Stimulated activated CD8-positive, alpha-beta memory T cell treated with anti-CD3 and anti-CD28 coated beads, Interleukin-4, amount 100 ng/mL, for 4 hours (primary cell): Measurements from ENCODE around the gene KCNN3.

Source experiments
- DNase-seq, 2 donors: peaks; one replicate each; pipeline ENCODE4 v3.0.0-alpha.2; 2020; ENCODE audit warnings: low read depth in 2 of 2, low spot score in 1 of 2

The KCNN3 gene

DNA sequence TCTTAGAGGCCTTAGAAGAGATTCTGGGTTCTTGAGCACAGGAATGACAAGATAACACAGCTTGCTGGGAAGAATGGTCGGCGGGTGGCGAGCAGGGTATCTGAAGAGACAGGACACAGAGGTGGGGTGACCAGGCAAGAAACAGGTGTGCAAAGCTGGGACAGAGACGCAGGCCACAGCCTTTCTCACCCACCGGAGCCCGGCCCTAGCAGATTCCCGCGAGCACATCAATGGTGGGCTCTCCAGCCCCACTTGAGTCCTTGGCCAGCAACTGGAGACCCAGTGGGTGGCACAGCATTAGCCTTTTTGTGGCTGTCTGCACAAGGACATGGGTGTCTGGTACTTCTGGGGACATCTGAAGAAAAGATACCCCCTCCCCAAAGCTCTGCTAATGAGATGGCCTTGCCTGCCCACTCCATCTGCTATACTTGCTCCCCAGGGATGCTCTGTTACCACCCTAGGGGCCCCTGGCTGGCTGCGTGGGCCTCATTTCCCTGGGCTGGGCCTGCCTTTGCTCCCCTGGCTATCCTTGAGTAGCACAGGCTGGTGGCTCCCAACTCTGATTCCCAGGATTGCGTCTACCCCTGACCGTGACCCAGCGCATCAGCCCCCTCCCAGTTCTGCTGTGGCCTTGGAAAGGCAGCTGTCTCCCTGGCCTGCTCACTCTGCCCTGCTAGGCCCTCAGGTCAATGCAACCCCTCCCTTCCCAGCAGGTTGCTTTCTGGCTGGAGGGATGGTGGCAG is 134.8 kb downstream of the KCNN3 start:
- DNase-seq: no peak

DNA sequence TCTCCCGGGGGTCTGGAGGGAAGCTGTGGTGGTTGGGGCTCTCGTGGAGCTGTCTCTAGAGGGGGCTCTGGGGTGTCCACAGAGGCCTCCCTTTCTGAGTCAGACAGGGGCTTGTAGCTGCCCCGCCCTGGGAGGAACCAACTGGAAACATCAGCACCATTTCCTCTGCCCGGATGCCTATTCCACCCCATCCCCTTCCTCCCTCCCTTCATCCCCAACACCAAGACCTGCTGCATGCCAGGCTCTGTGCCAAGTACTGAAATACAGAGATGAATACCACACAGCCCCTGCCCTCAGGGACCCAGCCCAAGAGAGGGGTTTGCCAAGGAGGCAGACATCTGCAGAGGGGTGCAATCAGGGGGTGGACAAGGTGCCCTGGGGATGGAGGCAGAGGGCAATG is 136.5 kb downstream of the KCNN3 start:
- no peak for DNase-seq

DNA sequence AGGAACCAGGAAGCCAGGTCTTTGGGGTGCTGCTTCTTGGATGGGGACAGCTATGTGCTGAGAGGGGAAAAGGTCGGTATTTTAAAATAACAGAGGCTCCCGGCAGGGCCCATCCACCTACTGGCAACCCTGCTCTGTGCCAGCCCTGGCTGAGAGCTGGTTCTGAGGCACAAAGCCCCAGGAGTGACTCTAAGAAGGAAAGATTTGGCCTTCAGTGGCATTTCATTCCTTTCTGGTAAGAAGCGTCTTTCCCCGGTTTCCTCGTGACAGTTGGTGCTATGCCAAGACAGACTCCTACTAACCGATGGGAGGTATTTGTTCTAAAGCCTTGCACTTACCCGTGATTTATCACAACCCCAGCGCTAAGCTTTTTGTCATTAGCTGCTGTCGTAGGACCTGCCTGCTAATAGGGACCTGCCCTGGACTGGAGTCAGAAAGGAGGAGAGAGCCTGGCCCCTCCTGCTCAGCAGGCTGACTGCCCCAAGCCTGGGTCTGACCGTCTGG is 139.0 kb downstream of the KCNN3 start:
- no peak for DNase-seq

DNA sequence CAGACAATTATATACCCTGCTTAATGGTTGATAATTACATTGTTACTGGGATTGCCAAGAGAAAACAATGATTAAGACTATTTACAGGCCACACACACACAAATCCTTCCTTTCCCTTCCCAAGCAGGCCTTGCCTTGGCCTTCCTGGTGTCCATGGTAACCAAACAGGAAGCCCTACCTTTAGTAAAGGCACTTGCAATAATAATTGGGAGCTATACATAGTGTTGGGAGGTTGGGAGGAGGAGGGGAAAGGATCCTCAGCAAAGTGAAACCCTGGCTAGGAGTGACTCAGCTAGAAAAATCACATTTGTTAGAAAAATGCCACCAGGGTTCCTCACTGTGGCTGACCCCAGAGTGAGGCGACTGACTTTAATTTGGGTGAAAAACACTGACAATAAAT is 139.8 kb downstream of the KCNN3 start:
- DNase-seq: no peak

DNA sequence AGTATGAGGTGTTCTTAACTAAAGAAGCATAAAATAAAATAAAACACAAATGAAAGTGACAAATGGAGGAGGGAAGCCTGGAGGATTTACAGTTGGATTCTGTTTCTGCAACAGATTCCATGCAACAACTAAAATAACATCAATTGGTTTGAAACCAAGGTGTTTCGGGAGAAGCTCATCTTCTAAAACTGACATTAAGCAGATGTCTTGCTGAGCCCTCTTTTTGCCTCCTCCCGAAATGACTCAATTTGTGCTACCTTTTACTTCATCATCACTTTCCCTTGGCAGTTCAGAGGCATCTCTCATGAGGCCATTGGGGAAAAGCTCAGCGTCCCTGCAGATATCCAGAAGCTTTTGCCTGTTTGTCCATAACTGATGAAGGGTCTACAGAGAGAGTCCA is 140.5 kb downstream of the KCNN3 start:
- DNase-seq: no peak

DNA sequence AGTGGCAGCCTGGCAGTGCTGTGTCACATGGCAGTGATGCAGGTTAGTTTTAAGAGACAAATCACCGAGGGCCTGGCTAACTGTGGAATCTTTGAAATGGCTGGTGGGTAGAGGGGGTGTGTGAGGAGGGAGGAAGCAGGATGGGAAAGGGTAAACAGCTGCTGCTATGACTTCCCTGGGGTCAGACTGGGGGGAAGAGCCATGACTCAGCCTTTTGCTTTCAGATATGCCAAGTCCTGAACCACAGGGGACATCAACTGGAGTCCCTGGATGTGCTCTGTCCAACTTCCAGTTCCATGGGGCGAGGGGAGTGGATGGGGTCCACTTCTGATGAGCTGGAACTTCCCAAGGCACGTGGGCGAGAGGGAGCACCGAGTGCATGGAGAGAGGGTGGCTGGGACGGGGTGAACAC is 141.0 kb downstream of the KCNN3 start:
- DNase-seq: no peak

DNA sequence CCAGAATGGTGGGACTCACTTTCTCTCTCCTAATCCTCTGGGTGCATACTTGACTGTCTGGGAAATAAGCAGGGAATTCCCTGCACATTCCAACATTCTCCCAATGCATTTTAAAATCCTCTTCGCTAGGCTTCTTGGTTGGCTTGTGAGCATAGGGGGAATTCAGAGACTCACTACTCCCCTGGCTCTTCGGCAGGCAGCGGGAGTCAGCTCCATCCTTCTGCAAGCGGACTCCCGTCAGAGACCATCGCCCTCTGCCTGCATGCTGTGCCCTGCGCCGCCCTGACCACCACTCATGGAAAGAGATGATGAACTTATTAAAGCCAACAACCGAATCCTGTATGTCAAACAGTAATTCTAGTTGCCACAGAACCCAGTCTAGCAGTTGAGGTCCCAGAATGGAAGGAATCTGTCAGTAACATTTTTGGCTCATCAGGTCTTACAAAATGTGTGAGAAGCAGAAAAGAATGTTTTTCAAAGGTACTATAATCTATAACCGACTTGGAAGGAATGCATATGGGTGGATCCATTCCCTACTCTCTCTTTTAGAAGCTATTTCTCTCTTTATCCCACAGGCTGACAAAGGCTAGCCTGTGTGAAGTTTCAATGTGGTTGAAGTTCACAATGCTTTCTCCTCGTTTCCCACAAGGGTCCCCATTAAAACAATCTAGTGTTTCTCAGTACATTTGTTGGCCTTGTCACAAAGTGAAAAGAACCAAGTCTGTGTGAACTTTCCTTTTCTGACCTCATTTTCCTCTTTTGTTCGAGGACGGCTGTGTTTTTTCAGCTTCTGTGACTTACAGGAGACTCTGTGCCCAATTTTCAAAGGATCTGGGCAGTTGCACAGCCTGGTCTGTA is 143.0 kb downstream of the KCNN3 start:
- no peak for DNase-seq

DNA sequence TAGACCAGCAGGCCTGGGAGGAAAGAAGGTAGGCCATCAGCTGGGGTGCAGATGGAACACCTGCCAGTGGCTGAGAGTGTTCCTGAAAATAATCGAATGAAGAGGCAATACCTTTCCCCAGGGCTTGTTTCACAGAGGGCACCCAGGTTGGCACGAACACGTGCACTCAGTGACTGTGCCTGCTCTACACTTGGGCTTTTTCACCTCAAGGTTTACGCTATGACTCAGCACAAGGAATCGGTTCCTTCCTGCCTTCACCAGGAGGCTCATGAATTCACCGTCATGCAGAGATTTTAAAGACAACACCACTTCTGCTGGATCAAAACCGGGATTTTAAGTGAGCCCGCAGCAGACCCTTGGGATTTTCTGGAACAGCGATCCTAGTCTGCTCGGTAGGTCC is 143.6 kb downstream of the KCNN3 start:
- no peak for DNase-seq

DNA sequence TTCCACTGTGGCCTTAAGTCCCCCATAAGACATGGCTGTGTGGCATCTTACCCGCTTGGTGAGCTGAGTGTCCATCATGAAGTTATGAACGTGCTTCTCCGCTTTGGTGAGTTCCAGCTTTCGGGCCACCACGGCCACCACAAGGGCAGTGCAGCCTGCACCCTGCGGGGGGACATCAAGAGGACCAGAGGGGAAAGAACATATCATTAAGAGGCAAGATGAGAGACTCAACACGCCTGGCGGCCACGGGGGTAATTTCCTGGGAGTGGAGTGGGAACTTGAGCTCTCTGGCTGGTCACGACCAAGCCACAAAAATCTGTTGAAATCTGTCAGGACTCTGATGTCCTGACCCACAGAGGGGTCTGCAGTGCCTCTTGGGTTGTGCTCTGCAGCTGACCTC is 144.2 kb downstream of the KCNN3 start:
- DNase-seq: no peak

DNA sequence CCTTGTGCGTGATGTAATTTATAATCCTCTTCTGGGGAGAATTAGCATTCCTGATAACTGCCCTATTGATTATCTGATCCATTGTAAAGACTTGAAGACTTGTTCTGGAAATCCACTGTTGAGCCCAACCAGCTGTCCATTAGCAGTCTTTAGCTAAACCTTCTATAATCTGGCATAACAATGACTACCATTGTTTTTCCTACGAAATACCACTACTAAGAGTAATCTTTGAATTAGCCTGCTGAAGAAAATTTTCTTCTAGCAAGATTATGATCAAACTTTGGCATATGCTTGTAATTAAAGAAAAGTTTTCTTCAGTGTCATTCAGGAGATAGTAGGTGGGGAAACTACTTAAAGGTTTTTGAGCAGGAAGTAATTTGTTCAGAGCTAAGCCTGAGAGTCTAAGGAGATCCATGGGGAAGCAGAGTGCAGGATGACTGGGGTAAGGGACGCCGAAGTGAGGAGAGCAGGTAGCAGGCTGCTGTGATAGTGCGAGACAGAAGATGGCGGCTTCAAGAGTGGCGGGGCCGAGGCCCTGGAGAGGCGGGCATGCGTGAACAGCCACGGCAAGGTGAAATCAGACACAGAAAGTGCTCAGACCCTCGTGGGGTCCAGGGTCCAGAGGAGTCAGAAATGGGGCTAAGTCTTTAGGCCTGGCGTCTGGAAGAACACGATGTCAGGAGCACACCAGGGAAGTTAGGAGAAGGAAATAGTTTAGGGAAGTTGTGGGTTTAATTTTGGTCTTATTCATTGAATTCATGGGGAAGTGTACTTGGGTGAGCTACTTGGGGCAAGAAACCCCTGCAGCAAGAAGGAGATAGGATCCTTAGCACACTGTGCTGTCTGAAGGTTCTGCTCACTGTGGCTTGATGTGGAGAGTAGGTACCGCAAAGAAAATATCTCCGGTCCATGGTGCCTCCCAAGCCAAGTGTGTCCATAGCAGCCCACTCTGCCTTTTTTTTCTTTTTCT is 149.5 kb downstream of the KCNN3 start:
- DNase-seq: no peak

DNA sequence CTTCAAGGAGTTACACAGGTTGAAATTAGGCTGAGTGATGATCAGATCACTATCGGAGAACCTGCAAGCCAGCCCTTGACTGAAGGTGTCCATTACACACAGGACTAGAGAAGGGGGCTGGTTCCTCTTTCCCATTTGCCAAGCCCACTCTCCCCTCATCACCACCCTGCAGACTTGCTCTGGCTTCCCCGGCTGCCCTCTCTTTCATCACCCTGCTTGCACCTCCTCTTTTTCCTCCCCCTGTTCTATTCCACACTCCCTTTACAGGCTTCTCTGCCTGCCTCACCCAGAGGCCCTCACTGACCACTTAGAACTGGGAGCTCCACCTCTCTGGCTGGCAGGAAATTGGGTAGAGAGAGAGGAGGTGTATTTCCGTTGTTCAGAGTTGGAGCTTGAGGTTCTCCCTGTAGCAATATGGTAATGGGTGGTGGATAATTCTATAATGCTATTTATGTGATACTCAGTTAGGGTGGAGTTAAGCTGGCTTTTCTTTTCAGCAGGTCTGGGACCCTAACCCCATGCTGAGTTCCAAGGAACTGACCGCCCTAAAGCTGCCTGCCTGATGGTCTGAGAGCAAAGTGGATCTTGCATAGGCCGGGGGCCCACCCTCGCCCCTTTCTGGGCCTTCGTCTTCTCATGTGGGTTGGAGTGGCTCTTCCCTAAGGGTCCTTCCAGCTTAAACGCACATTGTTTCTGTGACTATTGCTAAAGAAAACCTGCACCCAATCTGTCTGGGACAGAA is 150.3 kb downstream of the KCNN3 start:
- no peak for DNase-seq

DNA sequence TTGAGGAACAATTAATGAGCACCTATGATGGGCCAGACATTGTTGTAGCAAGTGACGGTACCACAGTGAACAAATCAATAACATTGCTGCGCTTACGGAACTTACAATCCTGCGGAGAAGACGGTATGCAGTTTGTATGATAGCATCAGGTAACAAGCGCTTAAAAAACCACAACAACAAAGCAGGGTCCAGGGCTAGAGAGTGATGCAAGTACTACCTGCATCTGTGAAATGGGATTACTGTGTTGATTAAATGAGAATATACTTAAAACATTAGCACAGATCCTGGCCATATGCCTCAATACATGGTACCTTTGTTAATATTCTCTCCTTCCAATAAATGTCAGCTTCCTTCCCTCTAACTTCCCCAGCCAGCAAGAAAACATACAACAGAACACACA is 151.5 kb downstream of the KCNN3 start:
- DNase-seq: no peak

DNA sequence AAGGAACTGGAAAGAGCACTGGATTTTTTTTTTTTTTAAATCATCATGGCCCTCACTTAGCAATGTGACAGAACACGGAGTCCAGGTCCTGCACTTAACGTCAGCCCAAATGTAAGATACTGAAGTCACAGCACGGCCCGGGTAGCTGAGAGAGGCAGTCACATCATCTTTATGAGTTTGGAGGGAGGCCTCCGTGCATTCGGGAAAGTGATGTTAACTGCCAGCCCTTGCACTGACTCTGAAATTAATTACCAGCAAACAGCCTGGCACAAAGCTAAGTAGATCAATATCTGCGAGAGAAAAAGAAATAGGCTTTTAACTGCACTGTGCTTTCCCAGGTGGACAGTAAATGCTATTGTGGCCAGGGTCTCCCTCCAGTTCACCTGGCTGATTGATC is 152.6 kb downstream of the KCNN3 start:
- no peak for DNase-seq

DNA sequence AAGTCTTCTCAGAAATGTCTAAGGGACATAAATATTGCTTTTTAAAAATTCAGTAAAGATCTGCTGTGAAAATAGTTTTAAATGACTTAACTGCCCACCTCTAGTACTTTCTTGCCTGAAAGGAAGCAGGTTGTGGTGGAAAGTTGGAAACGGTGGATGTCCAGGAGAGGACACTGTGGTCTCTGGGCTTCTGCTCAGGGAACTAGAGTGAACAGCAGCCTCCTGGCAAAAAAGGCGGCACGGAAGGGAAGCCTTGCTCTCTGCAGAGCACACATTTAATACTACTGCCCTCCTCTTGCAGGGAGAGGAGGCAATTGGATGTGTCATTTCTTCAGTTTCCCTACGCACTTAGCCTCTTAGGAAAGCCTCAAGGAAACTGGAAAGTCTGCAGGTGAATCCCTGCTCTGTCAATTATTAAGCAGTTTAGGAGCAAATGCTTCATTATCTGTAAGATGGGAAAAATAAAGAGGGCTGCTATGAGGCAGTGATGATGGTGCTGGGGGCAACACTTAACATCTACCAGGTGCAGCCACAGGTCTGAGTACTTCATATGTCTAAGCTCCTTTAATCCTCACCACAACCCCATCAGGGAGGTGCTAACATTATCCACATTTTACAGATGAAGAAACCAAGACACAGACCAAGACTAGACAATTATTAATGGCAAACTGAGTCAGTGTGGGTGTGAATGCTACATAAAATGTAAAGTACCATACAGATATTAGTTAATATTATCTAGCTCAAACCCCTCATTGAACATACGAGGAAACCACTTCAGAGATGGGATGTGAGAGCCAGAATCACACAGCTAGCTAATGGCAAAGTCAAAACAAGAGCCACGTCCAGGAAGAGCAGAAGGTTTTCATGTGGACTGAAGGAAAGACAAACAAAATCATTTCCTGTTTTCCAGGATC is 153.2 kb downstream of the KCNN3 start:
- DNase-seq: no peak

DNA sequence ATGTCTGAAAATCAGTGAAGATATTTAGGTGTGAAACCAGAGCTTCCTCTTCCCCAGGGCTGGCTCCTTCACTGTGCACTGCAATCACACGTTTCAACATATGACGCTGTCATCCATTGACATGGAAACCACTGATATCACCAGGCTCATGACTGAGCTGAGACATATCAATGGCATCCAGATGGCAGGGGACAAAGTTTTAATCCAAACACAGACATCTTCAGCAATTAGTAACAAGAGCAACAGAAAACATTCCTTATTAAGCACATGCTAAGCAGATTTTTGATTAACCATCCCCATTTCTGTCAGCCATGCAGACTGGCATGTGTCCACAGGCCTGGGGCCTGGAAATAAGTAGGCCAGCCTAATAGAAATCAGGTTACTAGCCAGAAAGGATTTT is 154.1 kb downstream of the KCNN3 start:
- DNase-seq: no peak

DNA sequence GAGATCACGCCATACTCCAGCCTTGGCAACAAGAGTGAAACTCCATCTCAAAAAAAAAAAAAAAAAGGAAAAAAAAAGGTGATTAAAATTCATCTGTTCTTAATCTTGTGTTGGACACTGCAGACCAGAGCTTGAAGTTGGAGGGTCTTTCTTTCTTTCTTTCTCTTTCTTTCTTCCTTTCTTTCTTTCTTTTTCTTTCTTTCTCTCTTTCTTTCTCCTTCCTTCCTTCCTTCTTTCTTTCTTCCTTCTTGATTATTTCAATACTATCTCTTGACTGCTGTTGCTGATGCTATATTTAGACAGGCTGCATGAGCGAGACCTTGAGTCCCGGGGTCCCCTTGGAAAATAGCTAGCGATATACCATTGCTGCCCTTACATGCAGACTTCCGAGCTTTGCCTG is 154.7 kb downstream of the KCNN3 start:
- no peak for DNase-seq

DNA sequence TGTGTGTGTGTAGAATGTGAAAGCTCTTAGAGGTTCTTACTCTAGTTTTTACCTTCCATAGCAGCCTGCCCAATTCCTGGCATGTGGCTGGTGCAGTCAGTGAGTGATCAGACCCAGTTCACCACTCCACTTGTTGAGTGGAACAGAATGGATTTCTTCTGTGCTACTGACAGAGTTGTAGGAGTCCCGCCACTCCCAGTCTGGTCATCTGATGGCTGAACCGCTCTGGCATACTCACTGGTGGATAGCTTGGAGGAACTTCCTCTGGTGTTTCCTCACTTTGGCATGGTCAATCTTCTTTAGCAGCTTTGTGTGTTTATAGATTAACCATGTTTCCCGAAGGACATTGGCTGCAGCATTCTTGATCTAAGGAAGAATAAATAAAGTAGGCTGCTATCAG is 155.4 kb downstream of the KCNN3 start:
- DNase-seq: no peak

DNA sequence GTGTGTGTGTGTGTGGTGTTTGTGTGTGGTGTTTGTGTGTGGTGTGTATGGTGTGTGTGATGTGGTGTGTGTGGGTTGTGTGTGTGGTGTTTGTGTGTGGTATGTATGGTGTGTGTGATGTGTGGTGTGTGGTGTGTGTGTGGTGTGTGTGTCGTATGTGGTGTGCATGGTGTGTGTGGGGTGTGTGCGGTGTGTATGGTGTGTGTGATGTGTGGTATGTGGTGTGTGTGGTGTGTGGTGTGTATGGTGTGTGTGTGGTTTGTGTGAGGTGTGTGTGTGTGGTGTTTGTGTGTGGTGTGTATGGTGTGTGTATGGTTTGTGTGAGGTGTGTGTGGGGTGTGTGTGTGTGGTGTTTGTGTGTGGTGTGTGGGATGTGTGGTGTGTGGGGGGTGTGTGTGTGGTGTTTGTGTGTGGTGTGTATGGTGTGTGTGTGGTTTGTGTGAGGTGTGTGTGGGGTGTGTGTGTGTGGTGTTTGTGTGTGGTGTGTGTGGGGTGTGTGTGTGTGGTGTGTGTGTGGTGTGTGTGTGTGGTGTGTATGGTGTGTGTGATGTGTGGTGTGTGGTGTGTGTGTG is 155.9 kb downstream of the KCNN3 start:
- no peak for DNase-seq

DNA sequence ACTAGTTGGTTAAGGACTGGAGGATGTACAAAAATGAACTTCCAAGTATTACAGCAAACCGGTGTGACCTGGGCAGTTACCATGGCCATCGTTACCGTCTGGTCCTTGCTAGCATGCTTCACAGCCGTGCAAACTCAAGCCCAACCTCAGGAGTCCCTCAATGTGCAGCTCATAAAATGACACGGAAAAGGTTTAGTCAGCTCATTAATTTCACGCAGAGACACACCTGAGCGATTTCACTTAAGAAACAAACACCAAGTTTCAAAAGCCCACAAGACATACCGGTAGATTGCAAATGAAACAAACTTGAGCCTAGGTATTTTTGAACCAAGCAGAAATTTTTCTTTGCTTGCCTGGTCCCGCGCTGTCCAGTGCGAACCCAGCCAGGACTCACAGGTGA is 157.1 kb downstream of the KCNN3 start:
- no peak for DNase-seq
